Measurements from ENCODE around the gene RAD51B. TPM values are rescaled to one million over a fixed set of nuclear protein-coding genes. Genes with fewer than 3 reads are reported as not detected.

Gene RAD51B
- total and polyA plus RNA-seq, 8 donors = 1.8 to 30.7 (median 15.3) TPM

- H3K27ac ChIP-seq = no peak overlapping the region
- intact Hi-C loops (cut with DNase I; ENCODE audit: low total_unique reads) = no loop called here
Measured at GRCh38 chr14:68712703-68713370, 893.3 kb downstream of the RAD51B start.

GRCh38 chr14:68713782-68714181 lies 894.2 kb downstream of the RAD51B start:
- Histone ChIP-seq H3K9me3 (no peaks in the 10 kb centered on the region), H3K27me3 (no peaks in the 10 kb centered on the region), H3K36me3 (no peaks in the 10 kb centered on the region), H3K27ac (no peak overlapping the region), H3K4me3 (no peak overlapping the region), H3K4me1 (peaks cover 0 to 16% (median 5%) of the 10 kb centered on the region in 4 donors)
- TF ChIP-seq CTCF (IDR thresholded peaks at IDR 0.05) (no peak), POLR2A (IDR thresholded peaks at IDR 0.05) (no peak), EP300 (IDR thresholded peaks at IDR 0.05) (no peak), POLR2AphosphoS5 (IDR thresholded peaks at IDR 0.05) (no peak)
- intact Hi-C loops (cut with DNase I; ENCODE audit: low total_unique reads) = no loop called here
- DNase-seq = no peak
- 83 to 92% (median 87%) methylated on average over 7 of the region's 7 CpGs for WGBS, 5 donors

More at GRCh38 chr14:68712703-68713370, 893.3 kb downstream of the RAD51B start:
- Histone ChIP-seq H3K4me3 (no peak overlapping the region), H3K36me3 (no peaks in the 10 kb centered on the region), H3K9me3 (no peaks in the 10 kb centered on the region), H3K4me1 (peaks cover 0 to 16% (median 5%) of the 10 kb centered on the region in 4 donors), H3K27me3 (no peaks in the 10 kb centered on the region)
- no peak for DNase-seq
- 92 to 95% (median 93%) methylated on average over 15 of the region's 15 CpGs for WGBS, 5 donors
- TF ChIP-seq POLR2A (IDR thresholded peaks at IDR 0.05) (no peak), CTCF (IDR thresholded peaks at IDR 0.05) (no peak), POLR2AphosphoS5 (IDR thresholded peaks at IDR 0.05) (no peak), EP300 (IDR thresholded peaks at IDR 0.05) (no peak)

- TF ChIP-seq POLR2AphosphoS5 (IDR thresholded peaks at IDR 0.05) = no peak
- 81 to 96% (median 90%) methylated on average over 7 of the region's 7 CpGs for WGBS, 5 donors
- no peaks in the 10 kb centered on the region for H3K9me3 ChIP-seq
- no peaks in the 10 kb centered on the region for H3K27me3 ChIP-seq
- H3K27ac ChIP-seq = no peak overlapping the region
- H3K4me1 ChIP-seq = peaks cover 0 to 16% (median 0%) of the 10 kb centered on the region in 4 donors
- intact Hi-C loops (cut with DNase I; ENCODE audit: low total_unique reads) = no loop called here
- H3K4me3 ChIP-seq = no peak overlapping the region
- H3K36me3 ChIP-seq = no peaks in the 10 kb centered on the region
- no peak for DNase-seq
Measured at GRCh38 chr14:68714991-68715924, 895.7 kb downstream of the RAD51B start.

- intact Hi-C loops (cut with DNase I; ENCODE audit: low total_unique reads) = no loop called here
- WGBS, 5 donors = 45 to 69% (median 61%) methylated on average over 4 of the region's 4 CpGs
- Histone ChIP-seq H3K9me3 (no peaks in the 10 kb centered on the region), H3K4me3 (no peak overlapping the region), H3K36me3 (no peaks in the 10 kb centered on the region), H3K4me1 (peaks cover 0 to 16% (median 0%) of the 10 kb centered on the region in 4 donors), H3K27ac (no peak overlapping the region), H3K27me3 (no peaks in the 10 kb centered on the region)
- TF ChIP-seq POLR2A (IDR thresholded peaks at IDR 0.05) = no peak
- no peak for TF ChIP-seq POLR2AphosphoS5 (IDR thresholded peaks at IDR 0.05)
- TF ChIP-seq EP300 (IDR thresholded peaks at IDR 0.05) = no peak
- TF ChIP-seq CTCF (IDR thresholded peaks at IDR 0.05) = peak in 3 of 7 experiments; percentile 13 to 42 (median 39)
- DNase-seq = peak; percentile 60 to 78
Measured at GRCh38 chr14:68716698-68717097, 897.1 kb downstream of the RAD51B start.
